ENCODE results near the gene QRFP.

QRFP gene

DNA sequence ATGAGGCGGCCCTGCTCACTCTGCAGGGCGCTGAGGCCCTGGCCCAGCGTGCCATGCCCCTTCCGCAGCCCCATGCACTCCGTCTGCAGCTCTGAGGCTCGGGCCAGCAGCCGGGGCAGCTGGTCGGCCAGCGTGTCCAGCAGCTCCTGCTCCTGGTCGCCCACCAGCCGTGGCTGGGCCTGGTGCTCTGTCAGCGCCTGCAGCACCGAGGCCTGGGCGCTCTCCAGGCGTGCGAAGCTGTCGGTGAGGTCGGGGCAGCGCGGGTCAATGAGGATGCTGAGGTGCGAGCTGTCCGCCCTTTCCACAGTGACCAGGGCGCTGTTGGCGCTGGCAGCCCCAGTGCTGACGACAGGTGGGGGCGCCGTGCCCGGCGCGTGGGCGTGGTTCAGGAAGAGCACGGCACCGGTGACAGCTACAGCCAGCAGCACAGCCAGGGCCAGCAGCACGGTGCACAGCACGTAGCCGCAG, 33.0 kb upstream of the QRFP start:
- no peak for DNase-seq (ENCODE audit: extremely low read depth, low read depth)
- TF ChIP-seq, protein P1, sequence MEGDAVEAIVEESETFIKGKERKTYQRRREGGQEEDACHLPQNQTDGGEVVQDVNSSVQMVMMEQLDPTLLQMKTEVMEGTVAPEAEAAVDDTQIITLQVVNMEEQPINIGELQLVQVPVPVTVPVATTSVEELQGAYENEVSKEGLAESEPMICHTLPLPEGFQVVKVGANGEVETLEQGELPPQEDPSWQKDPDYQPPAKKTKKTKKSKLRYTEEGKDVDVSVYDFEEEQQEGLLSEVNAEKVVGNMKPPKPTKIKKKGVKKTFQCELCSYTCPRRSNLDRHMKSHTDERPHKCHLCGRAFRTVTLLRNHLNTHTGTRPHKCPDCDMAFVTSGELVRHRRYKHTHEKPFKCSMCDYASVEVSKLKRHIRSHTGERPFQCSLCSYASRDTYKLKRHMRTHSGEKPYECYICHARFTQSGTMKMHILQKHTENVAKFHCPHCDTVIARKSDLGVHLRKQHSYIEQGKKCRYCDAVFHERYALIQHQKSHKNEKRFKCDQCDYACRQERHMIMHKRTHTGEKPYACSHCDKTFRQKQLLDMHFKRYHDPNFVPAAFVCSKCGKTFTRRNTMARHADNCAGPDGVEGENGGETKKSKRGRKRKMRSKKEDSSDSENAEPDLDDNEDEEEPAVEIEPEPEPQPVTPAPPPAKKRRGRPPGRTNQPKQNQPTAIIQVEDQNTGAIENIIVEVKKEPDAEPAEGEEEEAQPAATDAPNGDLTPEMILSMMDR (IDR thresholded peaks at IDR 0.05; ENCODE audit: low read depth, low read length, missing control alignments) = no peak
- no peak overlapping the region for H3K4me3 ChIP-seq (replicated peaks; ENCODE audit: low read depth, low read length)

GRCh38 chr9:130927995-130928900, 31.6 kb upstream of the QRFP start:
- no peak for DNase-seq (ENCODE audit: extremely low read depth, low read depth)
- TF ChIP-seq, protein P1 (IDR thresholded peaks at IDR 0.05; ENCODE audit: low read depth, low read length, missing control alignments) = no peak
- H3K4me3 ChIP-seq (replicated peaks; ENCODE audit: low read depth, low read length) = no peak overlapping the region

DNA sequence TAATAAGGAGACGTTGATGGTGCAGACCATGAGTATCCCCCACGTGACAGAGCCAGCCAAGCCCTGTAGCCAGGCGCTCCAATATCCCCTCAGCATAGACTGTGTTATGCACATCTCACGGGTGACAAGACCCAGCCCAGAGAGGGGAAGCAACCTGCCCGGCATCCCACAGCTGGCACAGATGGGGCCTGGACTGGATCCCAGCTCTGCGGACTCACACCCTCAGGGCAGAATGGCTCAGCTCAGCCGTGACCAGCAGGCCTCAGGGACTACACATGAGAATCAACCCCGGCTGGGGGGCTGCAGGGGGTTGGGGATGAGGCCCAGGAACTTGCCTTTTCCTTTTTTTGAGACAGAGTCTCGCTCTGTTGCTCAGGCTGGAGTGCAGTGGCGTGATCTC, 30.7 kb upstream of the QRFP start:
- DNase-seq (ENCODE audit: extremely low read depth, low read depth) = no peak

GRCh38 chr9:130925050-130925678, 28.6 kb upstream of the QRFP start:
- TF ChIP-seq, protein P1 (IDR thresholded peaks at IDR 0.05; ENCODE audit: low read depth, low read length, missing control alignments) = no peak
- no peak for DNase-seq (ENCODE audit: extremely low read depth, low read depth)
- no peak overlapping the region for H3K4me3 ChIP-seq (replicated peaks; ENCODE audit: low read depth, low read length)

More for the DNA sequence above, 30.7 kb upstream of the QRFP start:
- H3K4me3 ChIP-seq (replicated peaks; ENCODE audit: low read depth, low read length) = no peak overlapping the region
- TF ChIP-seq, protein P1 (IDR thresholded peaks at IDR 0.05; ENCODE audit: low read depth, low read length, missing control alignments) = no peak

- TF ChIP-seq, protein P1 (IDR thresholded peaks at IDR 0.05; ENCODE audit: low read depth, low read length, missing control alignments) = no peak
- H3K4me3 ChIP-seq (replicated peaks; ENCODE audit: low read depth, low read length) = no peak overlapping the region
- DNase-seq (ENCODE audit: extremely low read depth, low read depth) = no peak
Measured at GRCh38 chr9:130924448-130924788, 27.8 kb upstream of the QRFP start.

DNA sequence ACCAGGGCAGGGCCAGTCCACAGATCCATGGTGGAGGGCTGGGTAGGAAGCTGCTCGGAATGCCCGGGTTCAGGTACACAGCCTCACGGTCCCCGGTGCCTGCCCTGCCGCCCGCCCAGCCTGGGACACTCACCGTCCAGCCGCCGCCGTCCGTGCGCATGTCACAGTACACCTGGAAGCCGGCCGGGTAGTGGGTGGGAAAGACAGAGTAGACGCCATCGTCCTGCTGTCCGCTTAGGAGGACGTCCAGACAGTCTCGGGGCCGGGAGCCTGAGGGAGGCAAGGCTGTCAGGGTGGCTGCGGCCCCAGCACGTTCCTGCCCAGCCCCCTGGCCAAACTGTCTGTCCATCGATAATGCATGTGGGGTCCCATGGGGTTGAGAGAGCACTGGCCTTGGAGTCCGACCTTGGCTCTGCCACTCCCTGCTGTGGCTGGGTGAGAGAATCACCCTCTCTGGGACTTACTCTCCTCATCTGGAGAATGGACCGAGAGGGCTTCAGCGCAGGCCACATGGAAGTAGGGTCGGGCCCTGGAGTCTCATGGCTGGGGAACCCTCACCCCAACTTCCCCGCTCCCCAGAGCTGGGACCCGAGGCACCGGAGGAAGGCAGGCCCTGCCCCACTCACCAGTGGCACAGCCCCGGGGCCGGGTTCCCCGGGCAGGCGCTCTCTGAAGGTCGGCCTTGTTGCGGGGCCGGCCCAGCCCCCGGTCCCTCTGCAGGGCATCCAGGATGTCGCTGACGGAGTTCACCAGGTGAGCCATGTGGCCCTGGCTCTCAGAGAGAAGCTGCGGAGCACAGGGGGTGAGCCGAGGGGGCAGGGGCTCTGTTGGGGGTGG, 27.2 kb upstream of the QRFP start:
- no peak for DNase-seq (ENCODE audit: extremely low read depth, low read depth)
- TF ChIP-seq, protein P1 (IDR thresholded peaks at IDR 0.05; ENCODE audit: low read depth, low read length, missing control alignments) = no peak
- no peak overlapping the region for H3K4me3 ChIP-seq (replicated peaks; ENCODE audit: low read depth, low read length)
